ENCODE measurements around the gene PIAS2. TPM values are rescaled to one million over a fixed set of nuclear protein-coding genes. Genes with fewer than 3 reads are reported as not detected.
"Not testable (repeated sequence)": the region's sequence is repeated elsewhere in the genome, so short reads cannot be mapped to it uniquely, and the experiment has no call there.

The PIAS2 gene
- polyA plus RNA-seq, 4 donors = 20.1 to 30.4 (median 25.4) TPM

DNA sequence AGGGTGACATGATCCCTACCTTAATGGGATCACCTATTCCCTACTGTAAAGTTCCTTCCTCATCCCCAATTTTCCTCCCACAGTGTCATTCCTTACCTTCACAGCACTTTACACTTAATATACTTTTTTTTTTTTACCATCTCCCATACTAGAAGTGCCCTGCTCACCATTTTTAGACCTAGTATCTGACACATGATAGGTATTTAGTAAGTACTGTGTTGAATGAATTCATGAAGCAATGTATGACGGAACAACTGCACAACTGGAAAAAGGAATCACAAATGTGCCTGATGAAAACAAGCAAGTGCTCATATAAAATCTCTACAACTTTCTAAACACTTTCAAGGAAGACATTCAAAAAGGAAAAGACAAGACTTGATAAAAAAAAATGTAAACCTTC, 83.4 kb downstream of the PIAS2 start:
- DNase-seq (ENCODE audit: low read depth in 4 of 4, low spot score in 3 of 4) = no peak

DNA sequence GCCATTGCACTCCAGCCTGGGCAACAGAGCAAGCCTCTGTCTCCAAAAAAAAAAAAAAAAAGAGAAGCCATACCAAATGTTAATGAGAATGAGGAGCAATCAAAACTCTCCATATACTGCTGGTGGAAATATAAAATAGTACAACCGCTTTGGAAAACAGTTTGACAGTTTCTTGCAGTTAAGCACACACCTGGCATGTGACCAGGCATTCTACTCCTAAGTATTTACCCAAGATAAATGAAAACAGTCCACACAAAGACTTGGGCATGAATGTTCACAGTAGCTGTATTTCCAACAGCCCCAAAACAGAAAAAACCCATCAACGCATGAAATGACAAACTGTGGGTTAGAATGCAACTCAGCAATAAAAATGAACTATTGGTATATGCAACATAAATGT, 84.5 kb downstream of the PIAS2 start:
- DNase-seq (ENCODE audit: low read depth in 4 of 4, low spot score in 3 of 4) = no peak

DNA sequence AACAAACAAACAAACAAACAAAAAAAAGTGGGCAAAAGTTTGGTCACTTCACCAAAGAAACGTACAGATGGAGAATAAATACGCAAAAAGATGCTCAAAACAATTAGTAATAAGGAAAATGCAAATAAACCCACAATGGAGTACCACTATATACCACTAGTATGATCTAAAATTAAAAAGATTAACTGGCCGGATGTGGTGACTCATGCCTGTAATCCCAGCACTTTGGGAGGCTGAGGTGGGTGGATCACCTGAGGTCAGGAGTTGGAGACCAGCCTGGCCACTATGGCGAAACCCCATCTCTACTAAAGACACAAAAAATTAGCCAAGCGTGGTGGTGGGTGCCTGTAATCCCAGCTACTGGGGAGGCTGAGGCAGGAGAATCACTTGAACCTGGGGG, 84.9 kb downstream of the PIAS2 start:
- DNase-seq (ENCODE audit: low read depth in 4 of 4, low spot score in 3 of 4) = not testable (repeated sequence)

DNA sequence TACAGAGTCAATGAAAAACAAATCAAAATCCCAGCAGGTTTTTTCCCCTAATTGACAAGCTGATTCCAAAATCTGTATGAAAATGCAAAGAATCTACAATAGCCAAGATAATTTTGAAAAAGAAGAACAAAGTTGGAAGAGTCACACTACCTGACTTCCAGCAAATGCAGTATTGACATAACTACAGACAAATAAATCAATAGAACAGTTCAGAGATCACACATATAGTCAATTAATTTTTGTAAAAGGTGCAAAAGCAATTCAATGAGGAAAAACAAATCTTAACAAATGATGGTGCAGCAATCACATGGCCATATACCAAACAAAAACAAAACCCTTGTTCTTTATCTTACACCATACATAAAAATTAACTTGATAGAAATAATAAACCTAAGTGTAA, 85.9 kb downstream of the PIAS2 start:
- DNase-seq (ENCODE audit: low read depth in 4 of 4, low spot score in 3 of 4) = no peak

DNA sequence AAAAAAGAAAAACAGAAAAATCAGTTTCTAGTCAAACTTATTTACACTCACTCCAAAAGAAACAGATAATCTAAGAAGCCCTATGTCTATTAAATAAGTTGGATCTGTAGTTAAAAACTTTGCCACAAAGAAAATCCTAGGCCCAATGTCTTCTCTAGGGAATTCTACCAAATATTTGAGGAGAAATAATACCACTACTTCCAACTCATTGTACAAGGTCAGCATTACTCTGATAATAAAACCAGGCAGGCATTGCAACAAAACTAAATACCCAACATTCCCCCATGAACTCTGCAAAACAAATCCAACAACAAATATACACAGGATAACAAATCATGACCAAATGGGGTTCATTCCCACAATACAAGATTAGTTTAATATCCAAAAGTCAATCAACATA, 86.7 kb downstream of the PIAS2 start:
- no peak for DNase-seq (ENCODE audit: low read depth in 4 of 4, low spot score in 3 of 4)

DNA sequence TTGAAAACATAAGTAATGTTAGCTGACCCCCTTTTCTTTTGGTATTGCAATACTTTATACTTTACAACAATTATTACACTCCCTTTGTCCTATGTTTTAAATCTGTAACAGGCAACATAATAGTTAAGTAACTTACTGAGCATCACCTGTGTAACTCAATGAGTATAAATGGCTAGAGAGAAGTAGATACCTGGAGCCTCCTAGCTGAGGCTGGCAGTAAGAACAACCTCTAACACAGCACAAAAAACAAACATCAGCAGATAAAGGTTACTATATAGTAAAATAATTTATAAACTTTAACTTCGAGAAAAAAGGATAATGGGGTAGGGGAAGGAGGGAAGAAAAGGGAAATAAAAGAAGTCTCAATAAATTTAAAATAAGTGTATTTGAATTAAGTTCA, 87.4 kb downstream of the PIAS2 start:
- no peak for DNase-seq (ENCODE audit: low read depth in 4 of 4, low spot score in 3 of 4)

DNA sequence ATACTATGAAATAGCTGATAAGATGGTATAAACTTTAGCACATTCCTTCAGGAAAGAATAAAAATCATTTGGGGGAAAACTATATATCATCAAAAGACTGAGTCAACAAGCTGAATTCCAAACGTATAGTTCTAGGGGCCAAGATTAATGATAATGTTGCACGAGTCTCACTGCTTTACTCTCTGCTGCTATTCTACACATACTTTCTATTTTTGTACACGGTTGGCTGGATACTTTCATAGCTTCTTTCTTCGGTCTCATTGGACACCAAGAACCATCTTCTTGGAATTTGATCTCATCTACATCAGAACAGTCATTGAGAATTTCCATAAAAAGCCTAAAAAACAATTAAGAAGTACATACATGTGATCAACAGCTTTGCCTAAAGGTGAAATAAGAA, 87.8 kb downstream of the PIAS2 start:
- DNase-seq (ENCODE audit: low read depth in 4 of 4, low spot score in 3 of 4) = no peak

DNA sequence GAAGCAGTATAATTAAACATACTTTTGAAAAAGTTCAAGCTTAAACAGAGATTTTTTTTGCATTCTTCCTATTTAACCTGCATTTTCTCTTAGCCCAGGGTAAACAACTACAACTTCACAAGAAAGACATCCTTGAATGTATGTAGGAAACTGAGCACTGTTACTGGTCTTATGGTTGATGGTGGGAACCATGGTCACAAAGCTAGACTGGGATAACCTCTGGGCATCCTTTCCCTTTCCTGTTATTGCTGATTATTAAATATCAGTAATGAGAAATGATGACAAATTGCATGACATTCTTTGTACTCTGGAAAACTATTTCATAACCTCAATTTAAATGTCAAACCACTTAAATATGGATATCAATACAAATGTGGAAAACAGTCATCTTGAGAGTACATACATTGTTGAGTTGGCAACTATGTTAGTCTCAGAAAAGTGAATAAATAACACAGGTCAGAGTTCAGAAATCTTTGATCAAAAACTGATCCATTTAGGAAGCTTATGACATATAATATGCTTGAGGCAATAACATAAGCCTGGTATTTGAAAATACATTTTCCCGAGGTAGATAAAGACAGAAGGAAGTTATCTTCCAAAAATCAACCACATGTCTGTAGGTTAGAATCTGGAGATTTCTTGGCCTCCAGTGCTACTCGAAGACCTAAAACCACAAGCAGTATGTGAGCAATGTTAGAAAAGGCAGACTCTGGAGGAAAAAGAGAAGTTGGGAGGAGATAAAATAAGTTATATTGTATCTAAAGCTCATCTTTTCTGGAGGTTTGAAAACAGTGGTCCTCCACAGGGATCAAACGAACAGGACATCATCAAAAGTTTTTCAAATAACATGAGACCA, 95.2 kb downstream of the PIAS2 start:
- DNase-seq (ENCODE audit: low read depth in 4 of 4, low spot score in 3 of 4) = no peak

DNA sequence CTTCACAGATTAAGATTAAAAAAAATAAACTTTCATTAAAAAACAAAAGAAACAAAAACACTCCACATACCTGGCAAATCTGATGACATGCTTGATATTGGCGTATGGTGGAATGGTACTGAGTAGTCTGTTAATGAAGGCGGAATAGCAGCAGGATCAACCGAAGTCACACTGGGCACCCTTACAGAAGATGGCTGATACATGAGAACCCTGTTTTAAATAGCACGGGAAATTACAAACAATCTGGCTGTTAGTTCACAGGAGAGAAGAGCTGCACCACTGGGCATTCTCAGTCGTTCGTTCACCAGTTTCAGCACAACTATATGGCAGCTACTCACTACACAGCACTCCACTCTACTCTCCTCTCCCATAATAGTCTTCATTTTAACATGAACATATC, 96.4 kb downstream of the PIAS2 start:
- no peak for DNase-seq (ENCODE audit: low read depth in 4 of 4, low spot score in 3 of 4)

DNA sequence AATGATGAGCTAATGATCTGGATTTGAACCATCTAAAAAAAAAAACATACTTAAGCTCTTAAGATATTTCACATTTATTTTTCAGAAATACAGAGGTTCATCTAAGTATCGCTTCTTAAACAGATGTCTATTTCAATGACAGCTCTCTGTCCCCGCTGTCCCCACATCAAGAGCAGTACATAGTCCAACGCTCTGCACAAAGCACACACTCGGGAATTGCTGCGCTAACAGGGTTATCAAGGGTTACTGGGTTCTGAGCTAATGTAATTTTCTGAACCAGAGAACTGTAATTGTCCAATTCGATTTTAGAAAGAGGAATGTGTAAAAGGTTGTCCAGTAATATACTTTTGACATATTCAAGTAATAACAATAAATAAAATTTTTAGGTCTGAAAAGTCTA, 101.6 kb downstream of the PIAS2 start:
- DNase-seq (ENCODE audit: low read depth in 4 of 4, low spot score in 3 of 4) = no peak

DNA sequence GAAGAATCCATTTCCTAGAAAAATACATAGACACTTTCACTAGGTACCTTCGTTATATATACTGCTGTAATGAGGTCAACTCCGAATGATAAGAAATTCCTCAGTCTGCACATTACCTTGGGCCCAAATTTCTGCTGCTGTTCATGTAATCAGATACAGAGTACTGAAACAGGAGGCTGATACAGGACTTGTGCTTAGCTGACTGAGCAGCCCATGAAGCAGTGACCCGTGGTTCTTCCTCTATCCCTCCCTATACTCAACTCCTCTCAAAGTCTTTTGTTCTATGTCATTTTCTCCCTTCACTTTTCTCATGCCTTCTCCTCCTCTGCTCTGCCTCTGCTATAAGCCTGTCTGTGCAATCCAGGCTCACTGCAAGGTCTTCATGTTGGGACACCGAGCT, 102.9 kb downstream of the PIAS2 start:
- peak in 3 of 4 donors; percentile 6 to 25 (median 8) for DNase-seq (ENCODE audit: low read depth in 4 of 4, low spot score in 3 of 4)

DNA sequence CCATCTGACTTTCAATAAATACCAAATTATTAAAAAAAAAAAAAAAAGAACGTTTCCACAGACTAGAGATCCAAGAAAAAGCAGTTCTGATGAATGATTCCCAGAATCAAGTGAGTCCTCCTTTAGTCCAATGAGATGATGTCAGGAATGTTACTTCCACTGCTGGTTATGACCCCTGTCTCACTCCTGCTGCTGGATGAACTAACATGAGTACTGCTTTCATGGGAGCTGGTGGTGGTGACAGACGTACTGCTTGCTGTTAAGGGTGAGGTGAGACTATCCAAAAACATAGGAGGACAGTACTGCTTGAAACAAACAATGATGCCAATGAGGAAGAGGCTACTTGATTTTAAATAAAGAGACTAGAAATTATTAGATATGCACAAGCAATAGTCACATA, 105.0 kb downstream of the PIAS2 start:
- DNase-seq (ENCODE audit: low read depth in 4 of 4, low spot score in 3 of 4) = no peak

DNA sequence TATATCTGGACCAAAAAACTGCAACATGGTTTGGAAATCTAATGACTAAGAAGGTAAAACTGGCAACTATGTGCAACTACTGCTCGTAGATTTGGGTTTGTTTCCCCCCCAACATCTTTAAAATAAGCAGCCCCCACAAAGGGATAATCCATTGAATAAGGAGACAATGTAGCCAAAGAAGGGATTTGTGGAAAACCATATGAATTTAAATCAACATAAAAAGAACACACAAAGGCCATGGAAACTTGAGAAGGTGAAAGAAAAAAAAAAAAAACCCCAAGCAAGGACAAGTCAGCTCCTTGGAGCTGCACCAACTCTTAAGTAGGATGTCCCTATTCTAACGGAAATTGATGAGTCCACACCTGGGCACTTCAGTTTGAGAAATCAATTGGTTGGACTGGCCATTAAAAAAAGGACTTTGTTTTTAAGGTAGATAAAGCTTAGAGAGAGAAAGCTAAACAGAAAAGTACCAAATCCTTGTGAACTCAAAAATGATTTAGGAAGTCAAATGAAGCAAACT, 106.8 kb downstream of the PIAS2 start:
- DNase-seq (ENCODE audit: low read depth in 4 of 4, low spot score in 3 of 4) = no peak

DNA sequence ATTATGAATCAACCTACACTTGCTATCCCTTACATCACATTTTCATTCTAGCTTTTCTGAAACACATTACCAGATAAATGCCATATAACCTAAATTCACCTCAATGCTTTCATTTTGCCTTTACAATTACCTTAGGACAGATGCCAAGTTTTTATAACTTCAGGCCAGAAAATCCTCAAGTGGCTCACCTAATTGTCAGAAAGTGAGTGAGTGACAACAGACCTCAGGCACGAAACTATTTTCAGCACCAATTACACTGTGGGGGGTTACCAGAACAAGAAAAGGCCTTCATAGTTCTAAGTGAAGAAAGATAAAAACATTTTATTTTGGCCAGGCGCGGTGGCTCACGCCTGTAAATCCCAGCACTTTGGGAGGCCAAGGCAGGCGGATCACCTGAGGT, 108.2 kb downstream of the PIAS2 start:
- no peak for DNase-seq (ENCODE audit: low read depth in 4 of 4, low spot score in 3 of 4)

DNA sequence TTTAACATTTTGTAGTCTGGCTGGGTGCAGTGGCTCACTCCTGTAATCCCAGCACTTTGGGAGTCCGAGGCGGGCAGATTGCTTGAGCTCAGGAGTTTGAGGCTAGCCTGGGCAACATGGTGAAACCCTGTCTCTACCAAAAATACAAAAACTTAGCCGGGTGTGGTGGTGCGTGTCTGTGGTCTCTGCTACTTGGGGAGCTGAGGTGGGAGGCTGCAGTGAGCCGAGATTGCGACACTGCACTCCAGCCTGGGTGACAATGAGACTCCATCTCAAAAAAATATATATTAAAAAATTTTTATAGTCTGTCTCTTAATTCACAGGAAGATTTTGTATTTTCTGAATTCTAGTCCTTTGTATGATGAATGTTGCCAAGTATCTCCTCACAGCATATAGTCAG, 121.4 kb downstream of the PIAS2 start:
- DNase-seq (ENCODE audit: low read depth in 4 of 4, low spot score in 3 of 4) = not testable (repeated sequence)

DNA sequence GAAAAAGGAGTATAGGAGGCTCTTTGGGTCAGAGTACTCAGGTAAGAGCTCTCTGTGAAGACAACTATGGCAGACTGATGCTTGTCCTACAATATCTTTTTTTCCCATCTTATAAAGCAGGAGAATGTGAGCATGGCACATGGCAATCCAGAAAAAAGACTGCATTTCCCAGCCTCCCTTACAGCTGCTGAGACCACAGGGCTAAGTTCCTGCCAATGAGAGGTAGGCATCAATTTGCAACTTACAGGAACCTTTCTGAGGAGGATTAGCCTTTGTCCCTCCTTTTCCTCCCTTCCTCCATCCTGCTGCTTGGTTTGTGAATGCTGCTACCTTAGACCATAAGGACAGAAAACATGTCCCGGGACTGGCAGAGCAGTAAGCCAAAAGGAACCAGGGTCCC, 122.7 kb downstream of the PIAS2 start:
- DNase-seq (ENCODE audit: low read depth in 4 of 4, low spot score in 3 of 4) = no peak

DNA sequence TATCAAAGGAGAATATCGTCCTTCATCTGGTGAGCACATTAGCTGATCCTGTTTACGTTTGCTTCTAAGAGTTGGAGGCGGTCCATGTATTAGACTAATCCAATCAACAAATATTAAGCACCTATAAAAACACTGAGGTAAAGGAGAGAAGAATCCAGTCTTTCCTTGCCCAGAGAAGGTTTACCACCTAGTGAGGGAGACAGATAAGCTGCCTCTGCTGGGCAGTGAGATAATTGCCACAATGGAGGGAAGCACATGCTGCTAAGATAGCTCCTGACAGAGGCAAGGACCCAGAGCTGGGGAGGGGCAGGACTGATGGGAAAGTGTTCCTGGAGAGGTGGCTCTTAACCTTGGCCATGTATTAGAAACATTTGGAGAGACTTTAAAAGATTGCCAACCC, 123.7 kb downstream of the PIAS2 start:
- DNase-seq (ENCODE audit: low read depth in 4 of 4, low spot score in 3 of 4) = no peak

DNA sequence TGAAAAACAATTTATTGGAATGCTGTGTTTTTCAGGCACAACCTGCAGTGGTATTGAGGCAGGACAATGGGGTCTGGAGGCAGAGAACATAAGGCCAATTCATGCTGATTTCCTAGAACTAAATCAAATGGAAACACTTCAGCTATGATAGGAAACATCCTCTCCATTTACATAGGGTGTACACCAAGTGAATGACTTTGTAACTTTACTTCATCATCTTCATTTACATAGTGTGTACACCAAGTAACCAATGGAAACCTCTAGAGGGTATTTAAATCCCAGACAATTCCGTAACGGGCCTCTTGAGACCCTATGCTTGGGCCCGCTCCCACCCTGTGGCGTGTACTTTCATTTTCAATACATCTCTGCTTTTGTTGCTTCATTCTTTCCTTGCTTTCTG, 128.2 kb downstream of the PIAS2 start:
- DNase-seq (ENCODE audit: low read depth in 4 of 4, low spot score in 3 of 4) = no peak

DNA sequence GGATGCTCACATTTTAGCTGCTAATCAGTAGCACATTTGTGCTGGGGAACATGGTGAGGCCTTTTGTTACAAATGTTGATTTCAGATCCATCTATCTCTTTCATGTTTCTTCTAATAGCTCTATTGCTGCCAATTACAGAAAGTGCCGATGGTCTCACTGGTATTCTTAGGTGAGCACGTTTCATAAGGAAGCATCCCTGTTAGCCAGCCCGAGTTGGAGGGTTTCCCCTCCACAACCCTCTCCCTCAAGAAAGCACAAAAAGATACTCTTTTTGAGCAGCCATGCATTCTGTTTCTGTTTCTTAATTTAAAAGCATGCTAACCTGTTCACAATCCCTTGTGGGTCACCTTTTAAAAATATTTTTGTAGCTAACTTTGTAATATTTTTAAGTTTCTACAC, 129.6 kb downstream of the PIAS2 start:
- no peak for DNase-seq (ENCODE audit: low read depth in 4 of 4, low spot score in 3 of 4)

DNA sequence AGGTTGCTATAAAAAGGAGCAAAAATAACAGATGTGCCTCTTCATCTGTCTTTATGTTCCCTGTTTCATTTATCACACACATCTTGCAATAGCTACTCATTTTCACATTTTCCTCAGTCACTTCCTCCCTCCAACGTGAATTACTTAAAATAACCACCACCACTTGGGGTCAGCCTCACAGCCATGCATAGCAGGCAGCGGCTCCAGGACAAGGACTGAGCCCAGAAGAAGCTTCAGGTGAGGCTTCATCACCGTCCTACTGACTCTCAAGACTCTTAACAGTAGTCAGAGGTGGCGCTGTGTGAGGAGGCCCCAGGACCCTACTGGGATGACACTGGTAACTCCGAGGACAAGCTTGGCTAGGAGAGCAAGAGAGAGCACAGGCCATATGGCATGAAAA, 144.9 kb downstream of the PIAS2 start:
- DNase-seq (ENCODE audit: low read depth in 4 of 4, low spot score in 3 of 4) = no peak

DNA sequence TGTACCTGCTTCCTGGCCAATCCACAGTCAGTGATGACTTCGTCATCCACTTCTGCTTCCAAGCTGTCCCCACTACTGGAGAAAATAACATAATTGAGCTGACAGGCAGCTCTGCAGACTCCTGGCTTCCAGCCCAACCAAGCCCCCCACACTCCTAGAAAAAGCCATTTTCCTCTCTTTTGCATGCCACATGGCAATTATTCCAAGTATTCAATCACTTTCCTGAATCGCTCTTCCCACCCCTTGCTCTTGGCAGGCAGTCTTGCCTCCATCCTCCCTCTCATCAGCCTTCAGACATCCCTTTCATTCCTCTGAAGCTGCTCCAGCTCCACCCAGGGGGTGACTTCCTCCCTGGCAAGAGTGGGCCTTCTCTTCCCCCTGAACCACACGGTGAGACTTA, 146.2 kb downstream of the PIAS2 start:
- no peak for DNase-seq (ENCODE audit: low read depth in 4 of 4, low spot score in 3 of 4)

DNA sequence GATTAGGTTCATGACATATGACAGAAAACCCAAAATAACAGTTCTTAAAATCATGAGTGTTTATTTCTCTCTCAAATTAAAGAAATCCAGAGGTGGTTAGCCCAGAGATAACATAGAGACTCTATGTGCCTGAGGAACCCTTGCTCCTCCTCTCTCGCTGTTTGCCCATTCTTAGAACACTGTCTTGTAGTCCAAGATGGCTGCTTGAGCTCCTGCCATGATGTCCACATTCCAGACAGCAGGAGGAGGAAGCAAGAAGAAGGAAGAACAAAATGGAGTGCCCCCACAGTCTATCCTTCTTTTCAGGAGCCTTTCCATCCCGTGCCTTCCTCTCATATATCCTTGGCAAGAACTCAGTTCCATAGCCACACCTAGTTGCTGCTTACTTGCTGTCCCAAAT, 146.6 kb downstream of the PIAS2 start:
- DNase-seq (ENCODE audit: low read depth in 4 of 4, low spot score in 3 of 4) = no peak

All from left renal pelvis (tissue), 4 donors.